Measurements from ENCODE around the gene MARCHF4. TPM values are rescaled to one million over a fixed set of nuclear protein-coding genes. Genes with fewer than 3 reads are reported as not detected.

Gene MARCHF4
- total RNA-seq, 1 donor from 2014 or later = not detected

DNA sequence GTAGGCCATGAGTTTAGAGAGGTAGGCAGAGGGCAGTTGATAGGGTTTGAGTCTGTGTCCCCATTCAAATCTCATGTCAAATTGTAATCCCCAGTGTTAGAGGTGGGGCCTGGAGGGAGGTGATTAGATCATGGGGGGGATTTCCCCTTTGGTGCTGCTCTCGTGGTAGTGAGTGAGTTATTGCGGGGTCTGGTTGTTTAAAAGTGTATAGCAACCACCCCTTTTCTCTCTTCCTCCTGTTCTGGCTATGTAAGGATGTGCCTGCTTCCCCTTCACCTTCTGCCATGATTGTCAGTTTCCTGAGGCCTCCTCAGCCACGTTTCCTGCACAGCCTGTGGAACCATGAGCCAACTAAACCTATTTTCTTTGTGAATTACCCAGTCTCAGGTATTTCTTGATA lies 25.5 kb downstream of the MARCHF4 start:
- H3K9me3 ChIP-seq = no peaks in the 10 kb centered on the region
- no peak for DNase-seq (ENCODE audit: low spot score in 2 of 2)
- no peaks in the 10 kb centered on the region for H3K4me1 ChIP-seq
- no peaks in the 10 kb centered on the region for H3K36me3 ChIP-seq
- no peak overlapping the region for H3K27ac ChIP-seq
- no peak overlapping the region for H3K4me3 ChIP-seq
- intact Hi-C loops (cut with DNase I) = no loop called here
- H3K27me3 ChIP-seq = no peaks in the 10 kb centered on the region
- no peak for TF ChIP-seq CTCF (IDR thresholded peaks at IDR 0.05)

GRCh38 chr2:216345846-216346245 lies 26.4 kb downstream of the MARCHF4 start:
- no peaks in the 10 kb centered on the region for H3K36me3 ChIP-seq
- no peaks in the 10 kb centered on the region for H3K27me3 ChIP-seq
- no peak for DNase-seq (ENCODE audit: low spot score in 2 of 2)
- no peak overlapping the region for H3K27ac ChIP-seq
- no peak for TF ChIP-seq CTCF (IDR thresholded peaks at IDR 0.05)
- H3K9me3 ChIP-seq = no peaks in the 10 kb centered on the region
- intact Hi-C loops (cut with DNase I) = no loop called here
- no peak overlapping the region for H3K4me3 ChIP-seq
- H3K4me1 ChIP-seq = peaks cover 0 to under 1% of the 10 kb centered on the region in 2 donors

GRCh38 chr2:216344950-216345300 lies 27.4 kb downstream of the MARCHF4 start:
- no peaks in the 10 kb centered on the region for H3K27me3 ChIP-seq
- TF ChIP-seq CTCF (IDR thresholded peaks at IDR 0.05) = no peak
- no peak overlapping the region for H3K4me3 ChIP-seq
- H3K27ac ChIP-seq = no peak overlapping the region
- peaks cover 0 to 9% of the 10 kb centered on the region in 2 donors for H3K4me1 ChIP-seq
- H3K9me3 ChIP-seq = no peaks in the 10 kb centered on the region
- intact Hi-C loops (cut with DNase I) = no loop called here
- DNase-seq (ENCODE audit: low spot score in 2 of 2) = no peak
- H3K36me3 ChIP-seq = no peaks in the 10 kb centered on the region

DNA sequence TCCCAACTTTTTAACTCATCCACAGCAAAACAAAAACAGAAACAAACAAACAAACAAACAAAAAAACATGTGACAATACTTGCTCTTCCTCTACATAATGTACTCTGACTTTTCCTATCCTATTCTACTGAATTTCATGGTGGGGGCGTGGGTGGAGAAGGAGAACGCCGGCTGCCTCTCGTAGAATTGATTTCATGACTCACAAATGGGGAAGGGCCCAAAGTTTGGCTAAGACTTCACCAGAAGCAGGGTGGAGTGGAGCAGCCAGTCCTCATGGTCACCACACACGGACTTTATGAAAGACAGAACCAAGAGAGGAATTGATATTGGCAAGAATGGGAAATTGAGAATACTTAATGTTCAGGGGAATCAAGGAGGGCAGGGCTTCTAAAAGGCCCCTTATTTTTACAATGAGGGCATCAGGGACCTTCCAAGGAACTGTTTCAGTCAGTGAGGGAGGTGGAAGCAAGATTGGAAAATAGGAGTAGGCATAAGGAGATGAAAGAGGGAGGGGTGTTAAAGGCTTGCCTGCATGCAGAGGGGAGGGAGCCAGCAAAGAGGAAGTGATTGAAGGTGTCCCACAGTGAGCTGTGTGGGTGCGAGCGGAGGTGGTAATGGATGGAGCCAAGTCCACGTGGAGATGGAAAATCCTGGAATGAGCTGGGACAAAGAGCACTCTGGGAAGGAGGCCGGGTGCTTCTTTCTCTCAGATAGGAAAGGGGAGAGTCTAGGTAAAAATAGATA lies 27.9 kb downstream of the MARCHF4 start:
- Histone ChIP-seq H3K4me1 (peaks cover 0 to 9% of the 10 kb centered on the region in 2 donors), H3K27me3 (no peaks in the 10 kb centered on the region)
- TF ChIP-seq CTCF (IDR thresholded peaks at IDR 0.05) = no peak

GRCh38 chr2:216343221-216343980 lies 28.9 kb downstream of the MARCHF4 start:
- Histone ChIP-seq H3K27ac (no peak overlapping the region), H3K4me3 (no peak overlapping the region), H3K9me3 (no peaks in the 10 kb centered on the region), H3K4me1 (peaks cover 0 to 9% of the 10 kb centered on the region in 2 donors), H3K36me3 (no peaks in the 10 kb centered on the region), H3K27me3 (no peaks in the 10 kb centered on the region)
- TF ChIP-seq CTCF (IDR thresholded peaks at IDR 0.05) = no peak
- intact Hi-C loops (cut with DNase I) = no loop called here
- no peak for DNase-seq (ENCODE audit: low spot score in 2 of 2)

More for the DNA sequence above, 27.9 kb downstream of the MARCHF4 start:
- H3K9me3 ChIP-seq = no peaks in the 10 kb centered on the region
- H3K27ac ChIP-seq = no peak overlapping the region
- no peaks in the 10 kb centered on the region for H3K36me3 ChIP-seq
- intact Hi-C loops (cut with DNase I) = no loop called here
- DNase-seq (ENCODE audit: low spot score in 2 of 2) = no peak
- no peak overlapping the region for H3K4me3 ChIP-seq

Measured in ascending aorta (tissue), 2 donors.